GM18519 (cell line): ENCODE data around the gene NUDT19.

ENCODE experiments used
- ATAC-seq: cut with Tn5 transposase; IDR thresholded peaks from one replicate; pipeline ENCODE4 v1.9.1; 2021; ENCODE audit warnings: mild to moderate bottlenecking, moderate library complexity; ENCODE audit not compliant: unreplicated experiment, low FRiP score

NUDT19 gene

GRCh38 chr19:32757189-32757588 is 65.6 kb downstream of the NUDT19 start:
- no peak for ATAC-seq
